ENCODE measurements around the gene THAP8. TPM values are rescaled to one million over a fixed set of nuclear protein-coding genes. Genes with fewer than 3 reads are reported as not detected.
A peak's percentile ranks its signal among the peaks of the same experiment; 100 is the strongest.

THAP8 gene
- polyA plus RNA-seq, 1 donor (not counting 4 experiments of a cell fraction or from before 2014, with no cell fraction given) = 1.8 TPM

DNA sequence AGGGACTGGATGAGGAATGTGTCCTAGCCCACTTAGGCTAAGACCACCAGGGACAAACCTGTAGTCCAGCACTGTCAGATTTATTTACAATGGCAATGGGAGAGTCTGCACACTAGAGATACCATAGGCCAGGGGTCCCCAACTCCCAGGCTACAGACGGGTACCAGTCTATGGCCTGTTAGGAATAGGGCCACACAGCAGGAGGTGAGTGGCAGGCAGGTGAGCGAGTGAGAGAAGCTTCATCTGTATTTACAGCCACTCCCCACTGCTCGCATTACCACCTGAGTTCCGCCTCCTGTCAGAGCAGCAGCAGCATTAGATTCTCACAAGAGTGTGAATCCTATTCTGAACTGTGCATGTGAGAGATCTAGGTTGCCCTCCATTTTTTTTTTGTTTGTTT is 2.4 kb downstream of the THAP8 start:
- Histone ChIP-seq H3K9me3 (ENCODE audit: control insufficient read depth, low read depth, low read length) (no peaks in the 10 kb centered on the region), H2AFZ (ENCODE audit: control insufficient read depth, low read length) (no peak overlapping the region), H3K4me1 (ENCODE audit: control insufficient read depth, extremely low read depth, insufficient read depth, low read length) (peaks cover 14% of the 10 kb centered on the region), H3K4me2 (ENCODE audit: control insufficient read depth, extremely low read depth, insufficient read depth, low read depth, low read length) (no peak overlapping the region), H3K27me3 (ENCODE audit: control insufficient read depth, extremely low read depth, insufficient read depth, low read length) (no peaks in the 10 kb centered on the region), H3K36me3 (ENCODE audit: control insufficient read depth in 2 of 2, extremely low read depth in 1 of 2, insufficient read depth in 2 of 2, low read length in 2 of 2) (no peaks in the 10 kb centered on the region), H4K20me1 (ENCODE audit: control insufficient read depth, extremely low read depth, insufficient read depth, low read length) (peaks cover 3% of the 10 kb centered on the region), H3K79me2 (ENCODE audit: control insufficient read depth, insufficient read depth, low read length) (peaks cover 9% of the 10 kb centered on the region), H3K27ac (ENCODE audit: control insufficient read depth, insufficient read depth, low read length) (no peak overlapping the region), H3K4me3 (ENCODE audit: control insufficient read depth in 2 of 3, extremely low read depth in 1 of 3, insufficient read depth in 2 of 3, low read depth in 1 of 3, low read length in 3 of 3) (no peak overlapping the region), H3K9me1 (ENCODE audit: control insufficient read depth, extremely low read depth, insufficient read depth, low read length) (no peaks in the 10 kb centered on the region), H3K9ac (ENCODE audit: control insufficient read depth, extremely low read depth, insufficient read depth, low read length) (no peak overlapping the region)
- TF ChIP-seq, protein P1, sequence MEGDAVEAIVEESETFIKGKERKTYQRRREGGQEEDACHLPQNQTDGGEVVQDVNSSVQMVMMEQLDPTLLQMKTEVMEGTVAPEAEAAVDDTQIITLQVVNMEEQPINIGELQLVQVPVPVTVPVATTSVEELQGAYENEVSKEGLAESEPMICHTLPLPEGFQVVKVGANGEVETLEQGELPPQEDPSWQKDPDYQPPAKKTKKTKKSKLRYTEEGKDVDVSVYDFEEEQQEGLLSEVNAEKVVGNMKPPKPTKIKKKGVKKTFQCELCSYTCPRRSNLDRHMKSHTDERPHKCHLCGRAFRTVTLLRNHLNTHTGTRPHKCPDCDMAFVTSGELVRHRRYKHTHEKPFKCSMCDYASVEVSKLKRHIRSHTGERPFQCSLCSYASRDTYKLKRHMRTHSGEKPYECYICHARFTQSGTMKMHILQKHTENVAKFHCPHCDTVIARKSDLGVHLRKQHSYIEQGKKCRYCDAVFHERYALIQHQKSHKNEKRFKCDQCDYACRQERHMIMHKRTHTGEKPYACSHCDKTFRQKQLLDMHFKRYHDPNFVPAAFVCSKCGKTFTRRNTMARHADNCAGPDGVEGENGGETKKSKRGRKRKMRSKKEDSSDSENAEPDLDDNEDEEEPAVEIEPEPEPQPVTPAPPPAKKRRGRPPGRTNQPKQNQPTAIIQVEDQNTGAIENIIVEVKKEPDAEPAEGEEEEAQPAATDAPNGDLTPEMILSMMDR (optimal IDR thresholded peaks at IDR 0.05 in 1 of 3, IDR thresholded peaks at IDR 0.05 in 1 of 3, conservative IDR thresholded peaks at IDR 0.05 in 1 of 3; ENCODE audit: extremely low read depth in 1 of 3, insufficient read depth in 2 of 3, low read length in 3 of 3) = no peak
- TF ChIP-seq EZH2 (IDR thresholded peaks at IDR 0.05; ENCODE audit: low read length) = no peak
- no peak for DNase-seq (ENCODE audit: low read depth, low spot score)
- no peak for FAIRE-seq
- dilution Hi-C loops (cut with MboI; ENCODE audit: extremely low pct_ligation_motif_present, low sequenced_read_pairs) = no loop called here

DNA sequence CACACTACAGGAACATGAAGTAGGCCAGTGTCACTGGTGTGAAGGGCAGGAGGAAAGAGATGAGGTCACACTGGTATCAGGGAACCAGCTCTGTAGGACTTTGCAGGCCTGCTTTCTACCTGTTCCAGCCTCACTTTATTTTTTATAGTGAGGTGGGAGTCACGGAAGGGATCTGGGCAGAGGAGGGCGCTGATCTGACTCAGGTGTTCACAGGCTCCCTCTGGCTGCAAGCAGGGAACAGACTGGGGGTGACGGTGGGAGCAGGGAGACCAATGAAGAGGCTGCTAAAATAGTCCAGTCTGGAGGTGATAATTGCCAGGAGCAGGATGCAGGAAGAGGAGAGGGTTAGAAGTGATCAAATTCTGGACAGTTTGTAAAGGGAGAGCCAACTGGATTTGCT is 2.8 kb downstream of the THAP8 start:
- FAIRE-seq (no peak), DNase-seq (ENCODE audit: low read depth, low spot score) (no peak)
- no peaks in the 10 kb centered on the region for H3K36me3 ChIP-seq (ENCODE audit: control insufficient read depth in 2 of 2, extremely low read depth in 1 of 2, insufficient read depth in 2 of 2, low read length in 2 of 2)
- TF ChIP-seq, protein P1 (optimal IDR thresholded peaks at IDR 0.05 in 1 of 3, IDR thresholded peaks at IDR 0.05 in 1 of 3, conservative IDR thresholded peaks at IDR 0.05 in 1 of 3; ENCODE audit: extremely low read depth in 1 of 3, insufficient read depth in 2 of 3, low read length in 3 of 3) = peak; percentile 15 to 53 (median 37)
- TF ChIP-seq EZH2 (IDR thresholded peaks at IDR 0.05; ENCODE audit: low read length) = no peak
- peaks cover 10% of the 10 kb centered on the region for H3K4me1 ChIP-seq (ENCODE audit: control insufficient read depth, extremely low read depth, insufficient read depth, low read length)
- peaks cover 1% of the 10 kb centered on the region for H4K20me1 ChIP-seq (ENCODE audit: control insufficient read depth, extremely low read depth, insufficient read depth, low read length)
- H3K9ac ChIP-seq (ENCODE audit: control insufficient read depth, extremely low read depth, insufficient read depth, low read length) = no peak overlapping the region
- peaks cover 5% of the 10 kb centered on the region for H3K79me2 ChIP-seq (ENCODE audit: control insufficient read depth, insufficient read depth, low read length)
- H2AFZ ChIP-seq (ENCODE audit: control insufficient read depth, low read length) = no peak overlapping the region
- no peaks in the 10 kb centered on the region for H3K9me3 ChIP-seq (ENCODE audit: control insufficient read depth, low read depth, low read length)
- no peak overlapping the region for H3K27ac ChIP-seq (ENCODE audit: control insufficient read depth, insufficient read depth, low read length)
- no peaks in the 10 kb centered on the region for H3K9me1 ChIP-seq (ENCODE audit: control insufficient read depth, extremely low read depth, insufficient read depth, low read length)
- H3K27me3 ChIP-seq (ENCODE audit: control insufficient read depth, extremely low read depth, insufficient read depth, low read length) = no peaks in the 10 kb centered on the region
- dilution Hi-C loops (cut with MboI; ENCODE audit: extremely low pct_ligation_motif_present, low sequenced_read_pairs) = no loop called here
- H3K4me3 ChIP-seq (ENCODE audit: control insufficient read depth in 2 of 3, extremely low read depth in 1 of 3, insufficient read depth in 2 of 3, low read depth in 1 of 3, low read length in 3 of 3) = no peak overlapping the region
- no peak overlapping the region for H3K4me2 ChIP-seq (ENCODE audit: control insufficient read depth, extremely low read depth, insufficient read depth, low read depth, low read length)

Measured in keratinocyte (primary cell).